NK-92 treated with Interleukin-12 subunit alpha and Interleukin-12 subunit beta, amount 100 ng/mL, for 24 hours (cell line): ENCODE data around the gene CLEC20A.

ENCODE experiments used
- DNase-seq: peaks from one replicate; lab custom pipeline; 2025; lab: John Stamatoyannopoulos, UW

The CLEC20A gene

GRCh38 chr1:178500091-178500770 is 3.5 kb upstream of the CLEC20A start:
- DNase-seq: no peak

GRCh38 chr1:178498896-178499675 is 2.3 kb upstream of the CLEC20A start:
- no peak for DNase-seq

- DNase-seq: no peak
These were observed 1.2 kb upstream of the CLEC20A start for GRCh38 chr1:178497903-178498478.

GRCh38 chr1:178495741-178496409 is 889 bp downstream of the CLEC20A start:
- DNase-seq: no peak

GRCh38 chr1:178495158-178495557 is 1.6 kb downstream of the CLEC20A start:
- DNase-seq: no peak

GRCh38 chr1:178494569-178494971 is 2.2 kb downstream of the CLEC20A start:
- DNase-seq: no peak

DNA sequence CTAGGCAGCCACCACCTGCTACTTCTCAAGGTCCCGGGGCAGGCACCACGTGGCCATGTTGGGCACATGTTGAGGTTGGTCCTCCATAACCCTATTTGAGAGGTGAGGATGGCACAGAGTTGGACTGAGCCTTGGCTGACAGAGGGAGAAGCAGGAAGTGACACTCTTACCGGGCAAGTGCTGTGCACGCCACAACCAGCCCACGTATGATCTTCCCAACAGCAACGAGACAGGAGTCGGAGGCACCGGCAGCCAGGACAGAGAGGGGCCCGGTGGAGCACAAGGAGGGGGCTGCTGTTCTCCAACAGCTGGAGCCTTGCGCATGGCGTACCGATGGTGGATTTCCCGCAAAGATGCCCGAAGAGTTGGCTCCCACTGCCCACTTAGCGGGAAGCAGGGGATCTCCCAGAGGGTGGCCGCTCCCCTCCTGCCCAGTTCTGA is 3.4 kb downstream of the CLEC20A start:
- DNase-seq: no peak

DNA sequence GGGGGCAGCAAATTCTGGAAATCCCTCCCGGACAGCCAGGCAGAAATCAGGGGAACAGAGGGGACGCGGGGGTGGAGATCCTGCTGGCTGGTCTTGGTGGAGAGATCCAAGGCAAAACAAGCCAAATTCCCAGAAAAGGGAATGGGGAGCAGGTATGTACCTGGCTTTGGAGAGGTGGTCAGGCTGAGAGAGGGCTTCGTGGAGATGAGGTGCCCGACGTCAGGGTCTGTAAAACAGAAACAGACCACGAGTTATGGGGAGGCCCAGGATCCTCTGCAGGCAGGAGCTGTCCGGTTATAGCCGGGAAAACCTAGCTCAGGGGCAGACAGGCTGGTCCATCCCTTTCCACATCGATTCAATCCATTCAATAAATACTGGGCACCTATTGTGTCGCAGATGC is 4.4 kb downstream of the CLEC20A start:
- DNase-seq: no peak

DNA sequence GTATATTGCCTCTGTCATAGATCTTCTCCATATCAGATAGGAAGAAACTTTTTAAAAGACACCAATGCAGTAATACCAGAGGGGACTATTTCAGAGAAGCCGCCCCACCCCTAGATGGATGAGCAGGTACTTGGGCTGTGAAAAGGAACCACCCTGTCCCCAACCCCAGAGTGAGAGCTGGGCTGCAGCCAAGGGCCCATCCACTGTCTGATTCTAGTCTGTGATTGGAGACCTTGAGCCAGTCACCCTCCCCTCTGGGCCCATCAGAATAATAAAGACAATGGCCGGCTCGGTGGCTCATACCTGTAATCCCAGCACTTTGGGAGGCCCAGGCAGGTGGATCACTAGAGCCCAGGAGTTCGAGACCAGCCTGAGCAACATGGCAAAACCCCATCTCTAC is 5.0 kb downstream of the CLEC20A start:
- no peak for DNase-seq

- DNase-seq: no peak
These were observed 5.8 kb downstream of the CLEC20A start for GRCh38 chr1:178490967-178491366.

DNA sequence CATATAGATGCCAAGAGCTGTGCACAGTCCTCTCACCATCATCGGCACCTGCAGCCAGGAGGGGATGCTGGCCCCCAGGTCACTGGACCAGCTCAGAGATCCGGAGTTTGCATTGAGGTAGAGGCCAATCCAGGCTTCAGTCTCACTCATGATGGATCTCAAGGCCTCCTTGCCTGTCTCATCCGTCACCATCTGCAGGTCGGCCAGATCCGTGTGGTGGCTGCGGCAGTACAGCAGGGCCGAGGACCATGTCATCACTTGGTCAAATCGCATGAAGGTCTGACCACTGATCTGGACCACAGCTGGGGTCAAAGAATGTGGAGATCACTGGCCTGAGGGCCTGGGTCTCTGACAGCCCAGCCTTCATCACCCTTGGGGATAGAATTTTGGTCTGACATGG is 6.6 kb downstream of the CLEC20A start:
- DNase-seq: no peak

GRCh38 chr1:178489399-178489798 is 7.4 kb downstream of the CLEC20A start:
- no peak for DNase-seq

- DNase-seq: no peak
These were observed 8.4 kb downstream of the CLEC20A start for GRCh38 chr1:178488393-178488792.

GRCh38 chr1:178487070-178487615 is 9.6 kb downstream of the CLEC20A start:
- DNase-seq: no peak

- DNase-seq: no peak
These were observed 10.4 kb downstream of the CLEC20A start for GRCh38 chr1:178486100-178487069.

DNA sequence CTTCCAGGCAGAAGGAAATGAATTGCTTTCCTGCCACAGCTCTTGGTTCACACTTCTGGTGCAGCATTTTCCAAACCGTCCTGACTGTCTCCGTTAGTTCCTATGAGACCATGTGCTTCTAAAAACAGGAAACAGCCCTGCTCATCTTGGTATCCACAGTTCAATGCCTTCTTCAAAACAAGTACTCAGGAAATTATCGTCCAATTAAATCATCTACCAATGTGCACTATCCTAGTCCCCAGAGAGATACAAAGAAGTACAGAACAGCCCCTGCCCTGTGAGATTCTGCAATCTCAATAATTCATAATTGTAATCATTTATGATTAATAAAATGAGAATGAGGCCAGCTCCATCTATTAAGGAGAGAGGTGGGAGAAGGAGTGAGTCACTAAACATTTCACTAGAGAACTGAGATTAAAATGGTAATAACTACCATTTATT is 11.2 kb downstream of the CLEC20A start:
- no peak for DNase-seq

DNA sequence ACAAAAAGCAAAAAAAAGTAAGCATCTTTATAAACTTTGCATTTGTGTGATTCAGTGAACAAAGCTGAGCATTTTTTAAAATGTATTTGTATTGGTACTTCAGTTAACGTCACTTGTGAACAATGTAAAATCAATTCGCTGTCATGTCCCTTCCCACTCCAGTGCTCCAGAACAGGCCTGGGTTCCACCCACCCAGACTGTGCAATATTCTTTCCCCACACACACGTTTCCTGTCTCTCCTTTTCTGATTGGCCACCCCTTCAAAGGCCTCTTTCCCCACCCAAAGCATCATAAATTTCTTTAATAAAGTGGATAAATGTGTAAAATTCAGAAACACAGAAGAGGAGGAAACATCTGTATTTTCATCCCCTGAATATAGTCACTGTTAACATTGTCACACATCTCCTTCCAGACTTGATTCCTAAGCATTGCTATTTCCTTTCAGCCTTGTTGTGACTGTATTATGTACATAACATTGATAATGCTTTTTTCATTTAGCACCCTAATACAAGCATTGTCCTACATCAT is 12.0 kb downstream of the CLEC20A start:
- DNase-seq: no peak

DNA sequence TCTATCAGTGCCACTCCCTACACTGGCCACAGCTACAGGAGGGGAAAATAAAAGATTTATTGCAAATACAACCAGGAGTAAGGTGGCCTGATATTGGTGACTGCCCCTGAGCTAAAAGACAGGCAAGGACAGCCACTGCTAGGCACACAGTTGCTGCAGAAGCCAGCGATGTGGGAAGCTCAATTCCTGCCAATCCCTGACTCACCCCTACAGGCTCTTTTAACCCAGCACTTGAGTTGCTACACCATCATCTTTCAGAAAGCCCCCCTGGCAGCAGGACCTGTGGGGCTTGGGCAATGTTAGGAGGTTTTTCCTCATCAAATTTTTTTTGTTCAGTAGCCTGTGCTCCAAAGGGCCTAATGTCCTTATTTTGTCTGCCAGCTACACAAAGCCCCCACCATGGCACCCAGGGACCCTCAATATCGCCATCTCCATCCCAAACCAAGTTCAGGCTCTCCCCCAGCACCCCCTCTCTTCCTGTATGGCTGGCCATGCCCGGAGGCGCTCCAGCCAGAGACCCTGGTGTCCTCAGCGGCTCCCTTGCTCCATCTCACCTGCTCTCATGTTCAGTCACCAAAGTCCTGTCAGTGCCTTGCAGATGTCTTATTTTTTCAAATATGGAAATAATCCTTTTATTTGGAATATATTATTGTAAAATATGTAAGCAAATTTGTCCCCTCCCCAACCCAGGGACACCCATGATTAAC is 13.4 kb downstream of the CLEC20A start:
- no peak for DNase-seq

GRCh38 chr1:178477841-178478240 is 18.9 kb downstream of the CLEC20A start:
- DNase-seq: no peak

DNA sequence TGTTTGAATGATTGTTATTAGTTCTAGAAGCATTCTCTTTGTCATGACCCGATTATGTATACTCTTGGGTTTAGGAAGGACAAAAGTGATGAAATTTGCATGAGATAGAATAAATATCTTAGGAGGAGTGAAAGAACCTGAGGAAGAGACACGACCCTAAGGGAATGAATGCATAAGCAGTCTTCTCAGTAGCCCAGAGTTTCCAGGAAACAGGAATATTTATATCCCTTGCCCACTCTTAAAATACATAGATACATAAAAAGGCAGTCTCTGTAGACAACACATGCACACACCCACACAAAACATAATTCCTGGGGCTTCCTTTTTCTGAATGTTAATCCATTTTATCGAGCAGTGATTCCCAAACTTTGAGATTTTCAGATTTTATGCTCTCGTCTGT is 19.4 kb downstream of the CLEC20A start:
- no peak for DNase-seq
